Activated naive CD8-positive, alpha-beta T cell treated with anti-CD3 and anti-CD28 coated beads, Interleukin-2, amount 50 U/mL, for 16 hours (primary cell): ENCODE results near the gene RBPMS2.
"Not testable (repeated sequence)": the region's sequence is repeated elsewhere in the genome, so short reads cannot be mapped to it uniquely, and the experiment has no call there.

ENCODE experiments used
- DNase-seq: peaks from one replicate; pipeline ENCODE4 v3.0.0-alpha.2; 2020; ENCODE audit warnings: low read depth, low spot score

RBPMS2 gene

DNA sequence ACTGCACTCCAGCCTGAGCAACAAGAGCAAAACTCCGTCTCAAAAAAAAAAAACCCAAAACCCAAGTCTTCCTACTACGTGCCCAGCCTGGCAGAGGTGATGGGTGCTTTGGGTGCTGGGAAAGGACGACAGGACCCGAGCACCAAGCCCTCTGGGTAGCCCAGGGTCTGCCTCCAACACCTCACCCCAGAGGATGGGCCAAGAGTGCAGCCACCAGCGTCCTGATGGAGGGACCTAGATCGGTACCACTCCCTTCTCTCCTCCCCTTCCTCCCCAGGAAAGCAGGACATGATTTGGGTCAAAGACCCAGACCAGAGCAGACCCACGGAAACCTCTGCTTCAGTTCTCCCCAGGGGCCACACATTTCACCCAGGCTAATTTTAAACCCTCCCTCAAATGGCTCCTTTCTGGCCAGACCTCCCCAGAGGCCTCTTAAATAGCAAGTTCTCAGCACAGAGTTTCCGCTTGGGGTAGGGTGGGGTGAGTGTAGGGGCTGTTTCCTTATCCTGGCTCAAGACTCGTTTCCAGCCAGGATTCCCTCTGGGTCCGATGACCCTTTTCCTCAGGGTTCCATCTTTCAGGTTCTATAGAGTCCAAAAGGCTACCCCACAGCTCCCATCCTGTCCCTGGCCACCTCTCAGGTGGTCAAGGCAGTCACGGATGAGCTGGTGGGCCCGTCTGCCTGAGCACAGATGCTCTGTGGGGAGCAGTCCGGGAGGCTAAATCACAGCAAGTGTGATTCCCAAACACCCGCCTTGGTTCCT, 20.5 kb downstream of the RBPMS2 start:
- DNase-seq = no peak

DNA sequence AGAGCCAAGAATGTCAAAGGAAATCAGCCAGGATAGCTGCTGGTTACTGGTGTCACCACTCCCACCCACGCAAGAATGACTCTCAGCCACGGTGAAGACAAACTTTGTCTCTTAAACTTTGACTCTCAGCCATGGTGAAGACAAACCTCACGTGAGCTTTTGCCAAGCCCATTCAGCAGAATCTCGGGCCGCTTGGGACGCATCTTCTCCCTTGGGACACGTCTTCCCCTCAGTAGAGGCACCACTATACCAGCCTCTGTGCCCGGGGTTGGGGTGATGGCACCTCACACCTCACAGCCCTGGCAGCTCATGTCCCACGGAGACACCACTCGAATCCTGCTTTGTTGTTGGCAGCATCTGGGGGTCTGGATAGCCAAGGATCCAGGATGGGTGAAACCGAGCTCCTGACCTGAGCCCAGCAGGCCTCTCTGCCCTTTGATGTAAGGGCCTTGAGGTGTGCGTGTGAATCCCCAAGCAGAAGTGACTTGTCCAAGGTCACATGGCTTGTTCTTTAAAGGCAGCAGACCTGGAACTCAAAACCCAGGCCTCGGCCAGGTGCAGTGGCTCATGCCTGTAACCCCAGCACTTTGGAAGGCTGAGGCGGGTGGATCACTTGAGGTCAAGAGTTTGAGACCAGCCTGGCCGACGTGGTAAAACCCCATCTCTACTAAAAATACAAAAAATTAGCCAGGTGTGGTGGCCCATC, 21.8 kb downstream of the RBPMS2 start:
- no peak for DNase-seq

DNA sequence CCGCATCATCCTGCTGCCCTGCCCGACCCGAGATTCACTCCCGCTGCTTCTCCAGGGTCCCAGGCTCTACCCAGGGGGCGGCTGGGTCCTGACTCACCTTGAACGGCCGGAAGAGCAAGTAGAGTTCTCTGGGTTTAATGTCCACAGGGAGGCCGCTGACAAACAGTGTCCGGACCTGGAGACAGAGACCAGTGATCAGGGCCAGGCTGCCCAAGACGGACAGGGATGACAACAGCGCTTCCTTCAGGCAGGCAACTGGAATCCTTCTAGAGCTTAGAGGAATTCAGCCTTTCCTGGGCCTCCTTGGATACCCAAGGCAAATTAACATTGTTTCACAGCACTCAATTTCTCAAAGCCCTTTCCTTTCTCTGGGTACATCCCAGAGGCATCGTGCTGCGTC, 23.9 kb downstream of the RBPMS2 start:
- no peak for DNase-seq

DNA sequence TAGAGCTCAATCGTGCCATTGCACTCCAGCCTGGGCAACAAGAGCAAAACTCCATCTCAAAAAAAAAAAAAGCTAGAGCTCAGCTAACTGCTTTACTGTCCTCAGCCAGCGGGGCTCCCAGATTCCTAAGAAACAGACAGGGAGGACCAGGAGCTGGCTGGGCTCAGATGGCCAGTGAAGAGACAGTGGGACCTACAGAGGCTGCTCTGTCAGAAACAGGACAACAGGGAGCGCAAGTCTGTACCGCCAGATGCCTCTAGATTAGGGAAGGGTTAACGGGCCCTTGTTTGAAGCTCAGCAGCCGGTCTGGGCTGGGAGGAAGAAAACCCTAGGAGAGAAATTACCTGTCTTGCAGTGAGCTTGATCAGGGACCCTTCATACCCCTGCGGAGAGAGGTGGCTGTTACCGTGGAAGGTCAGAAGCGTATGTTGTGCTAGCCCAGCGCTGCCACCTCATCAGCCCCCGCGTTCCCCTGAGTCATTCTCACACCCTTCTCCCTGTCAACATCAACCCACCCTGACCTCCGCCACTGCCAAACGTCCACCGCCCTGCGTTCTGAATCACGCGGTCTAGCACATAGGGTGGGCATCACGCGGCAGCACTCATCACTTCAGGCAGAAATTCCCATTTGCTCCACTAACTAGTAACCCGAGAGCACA, 25.3 kb downstream of the RBPMS2 start:
- no peak for DNase-seq

DNA sequence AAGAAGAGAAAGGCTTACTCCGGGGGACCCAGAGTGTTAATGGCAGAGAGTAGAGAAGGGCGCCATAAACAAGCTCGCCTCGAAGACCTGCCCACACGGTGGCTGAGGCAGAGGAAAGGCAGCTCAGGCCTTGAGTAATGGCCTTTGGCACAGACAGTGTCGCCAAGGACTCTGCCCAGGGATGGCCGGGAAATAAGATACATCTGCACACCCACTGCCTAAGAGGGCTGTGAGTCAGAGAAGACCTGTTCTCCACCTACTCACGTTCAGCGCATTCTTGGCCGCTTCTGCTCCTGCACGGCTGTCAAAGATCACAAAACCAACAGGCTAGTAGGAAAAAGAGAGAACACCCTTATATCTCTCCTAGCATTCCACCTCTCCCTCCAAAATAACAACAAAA, 26.2 kb downstream of the RBPMS2 start:
- no peak for DNase-seq

DNA sequence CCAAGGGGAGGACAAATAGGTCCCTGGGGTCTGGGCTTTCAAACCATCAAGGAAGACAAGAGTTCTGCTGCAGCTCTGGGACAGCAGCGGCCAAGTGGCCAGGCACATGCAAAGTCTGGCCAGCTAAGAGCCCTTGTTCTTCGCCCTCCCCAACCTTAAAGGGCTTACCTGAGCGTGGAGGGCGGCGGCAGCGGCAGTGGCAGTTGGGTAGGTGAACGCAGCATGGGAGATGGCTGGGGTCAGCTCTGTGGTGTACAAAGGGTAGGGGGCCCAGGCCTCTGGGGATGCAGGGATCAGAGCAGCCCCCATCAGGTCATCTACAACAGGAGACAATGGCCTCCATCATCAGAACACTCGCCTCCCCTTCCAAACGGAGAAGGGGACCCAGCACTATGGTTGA, 27.1 kb downstream of the RBPMS2 start:
- no peak for DNase-seq

DNA sequence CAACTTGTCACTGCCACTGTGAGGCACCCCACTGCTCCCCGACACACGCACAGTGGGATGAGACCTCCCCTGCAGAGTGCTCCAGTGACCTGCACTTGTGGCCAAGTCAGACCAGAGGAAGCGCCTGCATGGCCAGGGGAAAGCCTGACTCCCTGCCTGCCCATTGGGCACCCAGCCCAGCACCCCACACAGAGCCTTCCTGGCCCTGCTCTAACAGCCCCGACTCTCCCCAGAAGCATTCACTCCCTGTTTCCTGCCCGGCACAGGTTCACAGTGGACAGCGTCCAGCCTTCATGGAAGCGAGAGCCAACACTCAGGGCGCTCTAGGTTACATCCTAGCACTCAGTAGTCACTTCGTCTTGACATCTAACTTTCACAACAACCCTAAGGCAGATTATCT, 27.8 kb downstream of the RBPMS2 start:
- no peak for DNase-seq

DNA sequence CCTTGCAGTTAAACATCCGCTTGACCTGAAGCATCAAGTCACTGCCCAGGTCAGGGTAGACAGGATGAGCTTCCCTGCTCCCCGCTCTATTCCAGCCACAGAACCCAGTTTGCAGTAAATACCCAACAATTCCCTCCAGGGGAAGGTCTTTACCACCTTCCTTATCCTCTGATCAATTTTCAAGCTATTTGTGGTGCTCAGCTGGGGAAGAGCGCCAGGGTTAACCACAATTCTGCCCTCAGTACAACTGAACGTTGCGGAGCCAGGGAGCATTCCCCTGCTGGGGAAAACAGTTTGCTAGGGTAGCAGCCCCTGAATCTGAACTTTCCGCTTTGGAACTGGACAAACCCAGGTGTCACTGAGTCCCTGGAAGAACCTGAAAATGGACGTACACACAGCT, 28.5 kb downstream of the RBPMS2 start:
- no peak for DNase-seq

DNA sequence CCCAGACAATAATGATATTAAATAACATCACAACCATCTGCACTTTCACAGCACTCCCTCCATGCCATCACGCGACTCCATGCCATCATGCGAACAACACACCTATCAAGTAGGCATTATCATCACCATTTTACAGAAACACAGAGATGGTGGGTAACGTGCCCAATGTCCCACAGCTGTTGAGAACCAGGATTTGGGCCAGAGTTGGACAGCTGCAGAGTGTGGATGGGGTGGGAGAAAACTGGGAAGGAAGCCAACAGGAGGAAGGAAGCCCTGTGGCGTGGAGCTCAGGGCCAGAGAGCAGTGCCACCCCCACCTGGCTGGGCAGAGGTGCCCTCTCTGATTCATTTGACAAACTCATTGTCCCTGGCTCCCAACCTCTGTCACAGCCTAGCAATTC, 29.0 kb downstream of the RBPMS2 start:
- no peak for DNase-seq

DNA sequence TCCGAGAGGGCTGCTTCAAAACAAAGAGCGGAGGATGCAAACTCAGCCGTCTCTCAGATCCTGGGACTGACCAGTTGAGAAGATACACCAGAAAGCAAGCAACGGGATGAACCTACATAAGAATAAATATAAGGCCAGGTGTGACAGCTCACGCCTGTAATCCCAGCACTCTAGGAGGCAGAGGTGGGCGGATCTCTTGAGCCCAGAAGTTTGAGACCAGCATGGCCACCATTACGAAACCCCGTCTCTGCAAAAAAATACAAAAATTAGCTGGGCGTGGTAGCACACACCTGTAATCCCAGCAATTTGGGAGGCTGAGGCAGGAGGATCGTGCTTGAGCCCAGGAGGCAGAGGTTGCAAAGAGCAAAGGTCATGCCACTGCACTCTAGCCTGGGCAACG, 31.7 kb downstream of the RBPMS2 start:
- DNase-seq = no peak

DNA sequence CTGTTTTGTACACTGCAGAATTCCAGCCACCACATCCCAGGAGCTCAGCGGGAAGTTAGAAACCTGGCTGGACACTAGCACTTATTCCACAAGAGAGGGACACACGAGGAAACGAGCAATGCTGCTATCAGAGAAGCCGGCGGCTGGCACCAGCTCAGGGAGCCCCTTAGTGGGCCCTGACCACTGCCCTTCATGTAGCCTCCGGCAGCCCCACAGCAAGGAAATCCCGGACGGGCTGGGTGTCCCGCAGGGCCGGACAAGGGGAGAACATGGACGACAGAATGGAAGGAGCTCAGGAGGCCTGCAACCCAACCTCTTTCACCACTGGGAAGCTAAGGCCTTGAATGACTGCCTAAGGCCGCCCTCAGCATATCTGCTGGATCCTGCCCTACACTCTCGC, 32.5 kb downstream of the RBPMS2 start:
- no peak for DNase-seq

DNA sequence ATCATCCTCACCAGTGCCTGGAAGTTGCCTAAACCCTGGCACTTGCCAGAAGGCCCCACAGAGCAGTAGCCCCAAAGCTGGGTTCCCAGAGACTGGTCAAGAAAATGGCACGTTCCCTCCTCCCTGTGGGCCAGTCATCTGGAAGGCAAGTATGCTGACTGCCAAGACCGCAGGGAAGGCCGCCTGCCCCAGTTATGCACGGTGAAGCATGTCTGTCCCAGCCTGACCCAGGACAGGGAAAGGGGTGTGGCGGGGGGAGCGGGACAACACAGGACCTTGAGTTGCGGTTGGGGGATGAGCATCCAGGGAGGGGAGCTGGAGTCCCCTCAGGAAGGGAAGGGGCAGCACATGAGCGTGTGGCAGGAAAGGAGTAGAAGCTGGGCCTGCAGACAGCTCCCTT, 33.0 kb downstream of the RBPMS2 start:
- no peak for DNase-seq

DNA sequence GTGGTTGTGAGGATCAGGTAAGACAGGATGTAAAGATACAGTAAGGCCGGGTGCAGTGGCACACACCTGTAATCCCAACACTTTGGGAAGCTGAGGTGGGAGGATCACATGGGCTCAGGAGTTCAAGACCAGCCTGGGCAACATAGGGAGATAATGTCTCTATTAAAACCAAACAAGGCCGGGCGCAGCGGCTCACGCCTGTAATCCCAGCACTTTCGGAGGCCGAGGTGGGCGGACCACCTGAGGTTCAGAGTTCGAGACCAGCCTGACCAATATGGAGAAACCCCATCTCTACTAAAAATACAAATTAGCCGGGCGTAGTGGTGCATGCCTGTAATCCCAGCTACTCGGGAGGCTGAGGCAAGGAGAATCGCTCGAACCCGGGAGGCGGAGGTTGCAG, 33.7 kb downstream of the RBPMS2 start:
- DNase-seq = not testable (repeated sequence)

DNA sequence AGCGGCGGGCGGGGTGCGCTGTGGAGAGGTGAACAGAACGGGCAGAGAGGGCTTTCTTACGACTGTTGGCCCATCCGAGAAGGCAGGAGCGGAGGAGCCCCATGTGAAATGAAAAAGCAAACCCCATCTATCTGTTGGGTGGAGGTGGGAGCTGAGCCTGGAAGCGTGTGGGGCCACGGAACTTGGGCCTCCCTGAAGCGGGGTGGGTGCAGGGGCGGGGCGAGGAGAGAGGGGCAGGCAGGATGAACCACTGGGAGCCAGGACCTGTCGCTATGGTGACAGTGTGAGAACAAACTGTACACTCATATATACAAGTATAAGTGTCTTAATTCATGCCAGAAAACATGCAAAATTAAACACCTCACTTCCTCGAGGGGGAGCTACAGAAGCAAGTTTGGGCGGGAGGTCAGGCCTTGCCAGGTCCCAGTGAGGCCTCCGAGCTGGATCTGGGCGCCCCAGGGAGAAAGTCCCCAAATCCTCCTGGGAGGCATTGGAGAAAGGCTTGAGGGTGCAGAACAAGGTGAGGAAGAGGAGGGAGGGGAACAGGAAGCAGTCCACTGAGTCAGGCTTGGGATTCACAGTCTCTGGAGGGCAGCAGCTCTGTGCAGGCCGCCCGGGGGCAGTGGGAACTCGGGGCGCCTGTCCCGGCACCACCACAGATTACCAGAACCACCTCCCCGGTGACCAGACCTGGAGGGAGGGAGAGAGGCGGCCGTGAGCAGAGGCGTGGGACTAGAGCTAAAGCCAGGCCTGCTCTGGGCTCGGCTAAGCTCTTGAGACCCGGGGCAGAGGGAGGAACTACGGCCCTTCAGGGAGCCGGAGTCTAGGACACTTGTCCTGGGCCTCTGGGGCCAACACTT, 34.8 kb downstream of the RBPMS2 start:
- DNase-seq = no peak

DNA sequence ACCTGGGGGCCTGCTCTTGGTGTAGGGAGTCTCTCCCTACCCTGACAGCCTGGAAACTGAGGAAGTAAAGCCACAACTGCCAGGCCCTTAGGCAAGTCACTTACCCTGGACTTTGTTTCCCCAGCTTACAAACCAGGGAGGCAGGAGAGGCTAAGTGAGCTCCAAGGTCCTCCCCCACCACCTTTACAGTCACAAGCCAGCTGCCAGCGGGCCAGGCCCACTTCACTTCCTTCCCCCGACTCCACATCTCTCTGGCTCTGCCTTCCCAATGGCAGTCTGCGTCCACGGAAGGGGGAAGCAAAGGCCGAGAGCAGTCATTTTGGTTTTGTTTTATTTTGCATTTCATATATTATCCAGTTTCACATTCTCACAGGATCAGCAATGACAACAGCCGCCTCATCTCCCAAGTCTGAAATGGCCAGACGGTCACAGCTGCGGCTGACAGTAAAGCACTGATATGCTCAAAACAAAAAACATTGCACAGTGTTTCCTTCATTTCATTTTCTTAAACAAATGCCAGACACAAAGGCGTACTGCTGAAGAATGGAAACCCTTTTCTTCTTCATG, 35.7 kb downstream of the RBPMS2 start:
- DNase-seq = no peak

DNA sequence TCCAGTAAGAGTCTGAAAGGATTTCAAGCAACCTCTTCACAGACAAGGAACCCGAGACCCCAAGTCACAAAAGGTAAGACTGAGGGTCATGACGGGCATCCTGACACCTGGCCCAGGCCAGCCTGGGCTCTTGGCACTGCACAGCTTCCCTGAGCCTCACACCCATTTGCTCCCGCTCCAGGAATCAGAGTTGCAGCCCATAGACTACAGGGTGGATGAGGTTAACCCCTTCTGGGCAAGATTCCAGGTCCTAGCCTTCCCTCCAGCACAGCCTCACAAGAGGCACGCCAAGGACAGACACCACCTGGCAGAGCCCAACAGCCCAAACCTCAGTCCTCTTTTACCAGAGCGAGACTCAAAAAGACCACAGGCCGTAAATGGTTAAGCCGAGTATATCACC, 36.2 kb downstream of the RBPMS2 start:
- no peak for DNase-seq

DNA sequence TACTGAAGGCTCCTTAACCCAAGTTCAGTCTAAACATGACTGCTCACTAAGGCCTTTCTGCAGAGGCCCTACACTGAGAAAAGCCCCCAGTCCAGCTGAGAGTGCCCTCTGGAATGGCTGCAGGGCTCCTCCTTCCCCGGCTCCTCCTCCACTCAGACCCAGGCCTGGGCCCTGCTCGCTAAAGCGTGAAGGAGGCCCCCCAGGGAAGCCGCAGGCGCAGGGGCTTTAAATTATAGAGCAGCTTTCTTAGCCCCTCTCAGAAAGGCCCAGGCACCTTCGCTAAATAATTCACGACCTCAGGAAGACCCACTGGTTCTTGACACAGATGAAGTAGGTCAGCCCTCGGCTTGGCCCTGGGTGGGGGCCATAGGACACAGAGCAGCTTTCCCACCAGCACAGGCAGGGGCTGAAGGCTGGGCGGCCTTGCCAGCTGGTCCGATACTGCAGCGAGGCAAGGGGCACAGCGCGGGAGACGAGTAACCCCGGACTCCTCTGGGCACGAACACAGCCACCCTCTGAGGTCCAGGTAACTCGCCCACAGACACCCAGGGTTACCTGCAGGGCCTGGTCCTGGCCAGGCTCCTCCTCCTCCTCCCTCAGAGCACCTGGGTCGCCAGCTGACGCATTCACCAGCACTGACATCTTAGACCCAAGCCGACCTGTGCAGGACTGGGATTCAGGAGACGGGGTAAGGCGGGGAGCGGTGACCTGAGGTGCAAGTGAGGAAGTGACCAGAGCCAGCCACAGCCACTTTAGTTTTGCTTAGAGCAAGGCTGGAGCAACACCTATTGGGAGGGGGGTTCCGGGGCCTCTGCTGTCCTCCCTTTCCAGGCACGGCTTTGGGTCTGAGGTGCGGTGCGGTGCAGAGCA, 36.9 kb downstream of the RBPMS2 start:
- DNase-seq = no peak

DNA sequence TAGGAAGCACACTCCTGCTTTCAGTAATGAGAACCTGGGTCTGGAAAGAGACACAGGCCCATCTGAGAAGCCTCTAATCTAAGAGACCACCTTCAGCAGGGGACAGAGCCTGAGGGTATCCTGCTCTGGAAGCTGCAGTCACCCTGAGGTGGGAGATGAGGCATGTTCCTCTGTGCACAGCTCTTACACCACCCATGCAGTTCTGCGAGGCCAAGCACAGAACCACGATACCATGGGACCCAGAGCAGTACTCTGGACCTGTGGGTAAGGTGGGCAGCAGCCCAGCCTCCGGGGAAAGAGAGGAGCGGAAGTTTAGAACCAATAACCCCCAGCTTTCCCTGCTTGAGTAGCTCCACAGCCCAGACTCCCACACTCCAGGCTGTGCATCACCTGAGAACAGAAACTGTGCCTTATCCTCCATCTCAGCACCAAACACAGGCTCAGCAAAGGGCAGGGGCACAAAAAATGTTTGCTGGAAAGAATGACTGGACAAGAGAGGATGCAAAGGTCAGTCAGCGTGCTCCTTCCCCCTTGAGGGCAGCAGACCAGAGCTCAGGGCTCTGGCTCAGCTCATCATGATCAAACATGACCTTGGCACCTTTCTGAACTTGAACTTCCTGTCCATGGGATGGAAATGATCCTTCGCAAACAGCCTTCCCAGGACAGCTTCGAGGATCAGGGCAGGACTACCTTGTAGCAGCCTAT, 43.1 kb downstream of the RBPMS2 start:
- DNase-seq = no peak

DNA sequence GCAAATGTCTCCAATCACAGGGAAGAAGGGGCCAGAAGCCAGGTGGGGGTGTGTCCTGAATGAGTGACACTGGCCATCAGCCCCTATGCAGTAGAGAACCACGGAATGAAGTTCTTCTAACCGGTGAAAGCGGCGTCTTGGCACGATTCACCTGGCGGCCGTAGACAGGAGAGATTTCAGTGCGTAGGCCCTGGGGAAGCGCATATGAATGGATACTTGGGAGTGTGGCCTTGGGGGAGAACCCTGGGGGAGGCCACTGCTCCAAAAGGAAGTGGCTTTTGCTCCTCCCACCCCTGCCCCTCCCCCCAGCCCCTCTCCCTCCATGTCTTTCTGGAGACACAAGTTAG, 43.6 kb downstream of the RBPMS2 start:
- DNase-seq = no peak
